AG04450 (cell line): ENCODE data around the gene DHRS9. TPM values are rescaled to one million over a fixed set of nuclear protein-coding genes. Genes with fewer than 3 reads are reported as not detected.

Experiments
- CTCF ChIA-PET: fragments of 300-600, 350-600 bp; formaldehyde crosslinking; extraction: SDS; loops from one replicate; lab custom pipeline; 2022; ENCODE audit warnings: antibody characterized with exemption, inconsistent platforms; lab: Charles Lee
- POLR2A ChIA-PET: fragments of 350-600 bp; formaldehyde crosslinking; extraction: SDS; loops from one replicate; lab custom pipeline; 2021; ENCODE audit warnings: antibody characterized with exemption, inconsistent platforms; lab: Yijun Ruan, JAX
- DNase-seq: peaks from one replicate; pipeline ENCODE4 v3.0.0-alpha.2; 2011; ENCODE audit warnings: low read depth, low spot score
- H3K27ac ChIP-seq: one replicate; pipeline ENCODE4 v1.5.1; 2012; ENCODE audit warnings: low read depth, low read length, control low read depth
- H3K27me3 ChIP-seq: one replicate; pipeline ENCODE4 v1.6.0; 2012; ENCODE audit warnings: low read length; ENCODE audit not compliant: control insufficient read depth, insufficient read depth
- H3K4me3 ChIP-seq: 2 replicates; pipeline ENCODE4 v1.5.1; 2011; ENCODE audit warnings: mild to moderate bottlenecking, low read depth, low read length, control low read depth
- H3K9me3 ChIP-seq: 2 replicates; pipeline ENCODE4 v1.5.1; 2012; ENCODE audit warnings: low read length; ENCODE audit not compliant: control insufficient read depth, insufficient read depth
- CTCF ChIP-seq: IDR thresholded peaks from 2 replicates; pipeline ENCODE4 v1.5.1; 2011; ENCODE audit warnings: low read depth, low read length, control low read depth, inconsistent platforms
- polyA minus RNA-seq: library from RNA; depleted of rRNA, polyadenylated mRNA; stranded (reverse); fragments of >200 nt; gene quantifications from 2 replicates; pipeline ENCODE4 v1.2.3, GENCODE V29; 2011; rRNA and poly(A)+ RNA removed
- polyA plus RNA-seq: library from polyadenylated mRNA; depleted of rRNA; stranded (reverse); fragments of >200 nt; gene quantifications from 2 replicates; pipeline ENCODE4 v1.2.3, GENCODE V29; 2011; rRNA removed

Gene DHRS9
- not detected in 2 replicates for polyA plus RNA-seq
- not detected in 2 replicates for polyA minus RNA-seq

- H3K27me3 ChIP-seq, result no peaks in the 10 kb centered on the region
- ChIA-PET CTCF (no interaction called here), POLR2A (no interaction called here)
- no peaks in the 10 kb centered on the region for H3K9me3 ChIP-seq
- no peak within 1 kb of the TSS for H3K27ac ChIP-seq
- no peak for TF ChIP-seq CTCF
- no peak within 1 kb of the TSS for H3K4me3 ChIP-seq
- no peak for DNase-seq
Observed at GRCh38 chr2:169069341-169069740, at the start of gene DHRS9. Gene DHRS9, plus strand, starts transcription at chr2:169069563. Its CDS starts 12,019 bp downstream, at chr2:169081582.

- no peaks in the 10 kb centered on the region for H3K9me3 ChIP-seq
- H3K27me3 ChIP-seq, result no peaks in the 10 kb centered on the region
- H3K27ac ChIP-seq, result no peak overlapping the region
- TF ChIP-seq CTCF, result no peak
- ChIA-PET POLR2A (no interaction called here), CTCF (no interaction called here)
- no peak for DNase-seq
- H3K4me3 ChIP-seq, result no peak overlapping the region
Observed at GRCh38 chr2:169023161-169023560, 46.2 kb upstream of the DHRS9 start.

GRCh38 chr2:169026056-169026455, 43.3 kb upstream of the DHRS9 start:
- no peak overlapping the region for H3K4me3 ChIP-seq
- POLR2A ChIA-PET, result no interaction called here
- CTCF ChIA-PET, result no interaction called here
- H3K27ac ChIP-seq, result no peak overlapping the region
- no peak for DNase-seq
- no peaks in the 10 kb centered on the region for H3K27me3 ChIP-seq
- TF ChIP-seq CTCF, result no peak
- H3K9me3 ChIP-seq, result no peaks in the 10 kb centered on the region

- POLR2A ChIA-PET, result no interaction called here
- H3K4me3 ChIP-seq, result no peak overlapping the region
- no peak for TF ChIP-seq CTCF
- DNase-seq, result no peak
- H3K9me3 ChIP-seq, result no peaks in the 10 kb centered on the region
- CTCF ChIA-PET, result no interaction called here
- no peak overlapping the region for H3K27ac ChIP-seq
- no peaks in the 10 kb centered on the region for H3K27me3 ChIP-seq
Observed at GRCh38 chr2:169027234-169027633, 42.1 kb upstream of the DHRS9 start.

GRCh38 chr2:169029341-169029740, 40.0 kb upstream of the DHRS9 start:
- ChIA-PET CTCF (no interaction called here), POLR2A (no interaction called here)
- TF ChIP-seq CTCF, result no peak
- Histone ChIP-seq H3K27me3 (no peaks in the 10 kb centered on the region), H3K9me3 (no peaks in the 10 kb centered on the region), H3K4me3 (no peak overlapping the region), H3K27ac (no peak overlapping the region)
- DNase-seq, result no peak
